NCI-H1930 (cell line): ENCODE measurements around the gene FREM1.
A peak's percentile ranks its signal among the peaks of the same experiment; 100 is the strongest.

Source experiments
- DNase-seq, 2 experiments: peaks; one replicate each; lab custom pipeline; 2025; lab: John Stamatoyannopoulos, UW

The FREM1 gene

DNA sequence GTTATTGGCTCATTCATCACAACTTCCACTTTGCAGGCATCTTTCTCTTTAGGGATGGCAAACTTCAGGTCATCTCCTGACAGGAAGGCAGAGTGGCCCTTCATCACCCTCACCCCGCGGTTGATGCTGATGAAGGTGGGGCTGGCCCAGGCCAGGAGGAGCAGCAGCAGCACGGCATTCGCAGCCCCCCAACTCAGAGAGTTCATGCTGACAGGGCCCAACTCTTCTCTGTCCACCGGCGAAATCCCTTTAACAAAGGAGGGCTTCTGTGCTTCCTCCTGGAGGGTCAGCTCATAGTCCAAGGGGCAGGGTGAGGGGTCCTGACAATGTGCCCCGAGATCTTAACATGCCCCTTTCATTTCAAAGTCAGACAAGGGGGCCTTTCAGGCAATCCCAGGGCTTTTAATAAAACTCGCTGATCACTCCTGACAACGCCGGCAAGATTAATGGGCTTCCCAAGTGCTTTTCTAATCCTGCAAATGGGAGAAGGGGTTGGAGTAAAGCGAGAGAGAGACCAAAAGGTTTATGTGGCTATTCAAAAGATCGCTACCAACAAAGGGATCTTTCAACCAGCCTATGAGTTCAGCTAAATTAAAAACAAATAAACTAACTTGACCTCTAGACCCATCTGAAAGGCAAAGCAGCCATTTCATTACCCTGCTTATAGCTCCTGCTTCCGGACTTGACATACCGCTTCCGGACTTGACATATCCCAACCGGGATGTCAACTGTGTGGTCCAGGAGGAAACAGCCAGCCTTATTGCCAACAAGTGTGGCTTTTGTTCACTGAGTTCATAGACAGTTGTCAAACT lies 41.2 kb downstream of the FREM1 start:
- DNase-seq: no peak

DNA sequence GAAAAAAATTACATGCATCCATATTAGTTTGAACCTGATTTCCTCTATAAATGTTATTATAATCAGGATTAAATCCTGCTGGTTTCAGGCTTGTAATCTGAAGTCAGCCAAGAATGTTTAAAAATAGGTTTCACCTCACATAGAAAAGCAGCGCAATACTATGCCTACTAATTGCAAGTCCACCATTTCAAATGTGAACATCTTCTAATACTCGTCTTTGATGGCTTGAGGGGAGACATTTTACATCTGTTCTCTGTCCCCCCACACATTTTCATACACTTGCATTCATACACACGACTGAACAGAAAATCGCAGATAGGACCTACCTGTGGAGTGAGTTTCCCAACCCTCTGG lies 41.8 kb downstream of the FREM1 start:
- no peak for DNase-seq

DNA sequence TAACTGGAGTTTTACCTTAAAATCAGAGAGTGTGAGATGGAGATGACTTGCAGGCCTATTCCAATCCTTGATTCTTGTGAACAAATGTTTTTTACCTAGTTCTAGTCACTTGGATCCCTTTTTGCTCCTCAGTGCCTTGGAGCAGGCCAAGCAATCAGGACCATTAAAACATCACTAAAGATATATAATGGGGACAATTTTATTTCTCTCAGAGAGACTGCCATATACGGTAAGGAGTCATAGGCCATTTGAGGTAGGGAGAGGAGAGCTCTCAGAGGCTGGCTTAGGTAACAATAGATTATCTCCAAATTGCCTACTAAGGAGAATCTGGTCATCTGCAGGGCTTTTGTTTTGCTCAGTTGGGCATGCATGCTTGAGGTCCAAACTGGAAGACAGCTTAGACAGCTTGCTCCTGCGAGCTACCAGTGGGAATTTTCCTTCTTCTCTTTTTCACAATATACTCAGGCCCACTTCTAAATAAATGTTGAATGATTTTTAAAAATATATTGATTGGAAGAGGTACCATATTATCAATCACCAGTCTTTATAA lies 44.0 kb downstream of the FREM1 start:
- DNase-seq: no peak

DNA sequence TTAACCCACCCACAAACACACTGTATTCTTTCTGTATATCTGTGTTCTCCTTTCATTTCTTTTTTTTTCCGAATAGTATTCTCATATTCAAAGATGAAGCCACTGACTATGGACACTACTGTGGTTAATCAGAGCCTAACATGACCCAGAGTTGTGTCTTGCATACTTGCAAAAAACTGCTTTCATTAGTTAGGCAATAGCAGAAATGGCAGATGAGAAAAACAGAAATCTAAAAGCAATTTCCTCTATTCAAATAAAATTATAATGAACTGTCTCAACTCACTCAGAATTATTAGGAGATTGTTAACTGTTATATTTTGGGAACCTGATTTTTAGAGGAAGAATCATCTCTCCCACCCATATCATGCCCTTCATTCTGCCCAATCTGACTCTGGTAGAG lies 45.9 kb downstream of the FREM1 start:
- DNase-seq: no peak

DNA sequence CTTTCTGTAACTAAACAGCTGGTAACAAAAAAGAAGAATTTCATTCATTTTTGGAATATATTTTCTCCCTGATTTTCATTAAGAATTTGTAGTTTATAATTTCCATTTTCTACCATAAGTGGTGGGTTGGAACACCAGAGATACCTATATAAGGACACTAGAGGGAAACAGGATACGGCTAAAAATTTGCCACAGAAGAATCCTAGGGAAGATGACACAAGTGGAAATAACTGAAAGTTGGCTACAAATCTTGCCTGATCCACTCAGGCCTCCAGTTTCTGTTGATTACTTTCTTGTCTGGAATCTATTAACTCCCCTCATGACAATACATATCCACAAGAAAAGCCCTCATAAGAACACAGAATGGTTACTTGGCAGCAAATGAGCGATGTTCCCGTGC lies 46.8 kb downstream of the FREM1 start:
- no peak for DNase-seq

DNA sequence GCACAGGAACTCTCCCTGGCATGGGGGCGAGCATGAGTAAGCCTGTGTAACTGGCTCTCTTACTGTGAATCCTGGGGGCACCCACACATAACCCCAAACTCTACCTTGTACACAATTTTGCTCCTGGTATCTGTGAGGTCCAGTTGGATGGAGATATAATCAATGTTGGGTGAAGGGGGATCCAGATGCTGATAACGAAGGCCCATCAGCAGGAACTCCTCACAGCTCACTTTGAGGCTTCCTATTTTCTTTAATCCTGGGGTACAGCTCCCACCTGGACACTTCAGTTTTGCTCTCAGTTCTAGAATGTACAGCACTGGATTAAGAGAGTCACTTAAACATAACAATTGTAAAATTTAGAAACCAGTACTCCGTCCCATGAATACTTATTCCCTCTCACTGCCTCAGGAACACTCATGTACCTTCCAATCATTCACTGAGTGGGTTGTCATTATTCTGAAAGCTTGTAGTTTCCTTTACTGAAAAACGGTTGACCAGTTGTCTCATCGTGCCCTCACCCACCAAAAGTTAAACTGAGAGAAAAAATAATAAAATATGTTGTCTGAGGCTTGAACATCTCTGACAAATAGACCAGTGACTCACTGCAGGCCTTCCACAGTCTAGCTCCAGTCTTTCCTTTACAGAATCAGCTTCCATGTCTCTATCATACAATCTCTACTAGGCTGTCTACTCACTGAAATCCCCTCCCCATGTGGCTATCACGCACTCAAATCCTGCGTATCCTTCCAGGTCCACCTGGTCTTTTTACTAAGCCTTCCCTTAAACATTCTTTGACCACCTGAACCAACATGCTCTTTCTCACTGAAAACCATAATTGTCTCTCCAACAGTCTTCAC lies 52.6 kb downstream of the FREM1 start:
- no peak for DNase-seq

DNA sequence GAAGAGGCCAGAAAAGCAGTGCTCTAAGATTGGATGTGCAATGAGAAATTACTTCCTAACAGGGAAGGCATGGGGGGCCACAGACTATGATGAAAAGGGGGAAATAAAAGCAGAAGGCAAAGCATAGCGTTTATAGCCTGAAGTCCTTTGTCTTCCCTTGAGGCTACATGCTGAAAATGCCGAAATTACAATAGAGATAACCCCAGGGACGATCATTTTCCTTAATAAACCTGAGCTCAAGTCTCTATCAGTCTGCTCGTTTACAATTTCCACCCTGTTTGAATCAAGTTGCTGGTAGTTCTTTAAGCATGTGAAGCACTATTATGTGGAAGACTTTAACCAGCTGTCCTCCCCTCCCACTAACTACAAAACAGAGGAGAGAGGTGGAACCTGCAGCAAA lies 60.4 kb downstream of the FREM1 start:
- no peak for DNase-seq

DNA sequence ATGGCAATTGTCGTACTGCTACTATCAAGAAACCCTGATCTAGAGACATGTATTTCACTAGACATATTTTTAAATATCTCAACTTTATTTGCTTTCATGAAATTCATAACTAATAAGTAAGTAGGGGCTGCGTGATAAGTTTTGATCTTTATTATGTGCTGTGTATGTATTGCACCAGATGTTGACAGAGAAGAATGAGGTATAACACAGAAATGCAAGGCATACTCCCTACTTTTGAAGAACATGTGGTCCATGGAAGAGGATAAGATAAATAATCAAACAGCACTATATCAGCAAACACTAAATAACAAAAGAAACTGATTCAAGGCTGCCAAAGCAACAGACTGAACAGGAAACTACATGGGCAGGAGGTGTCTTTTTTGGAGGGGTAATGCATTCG lies 60.9 kb downstream of the FREM1 start:
- DNase-seq: no peak

DNA sequence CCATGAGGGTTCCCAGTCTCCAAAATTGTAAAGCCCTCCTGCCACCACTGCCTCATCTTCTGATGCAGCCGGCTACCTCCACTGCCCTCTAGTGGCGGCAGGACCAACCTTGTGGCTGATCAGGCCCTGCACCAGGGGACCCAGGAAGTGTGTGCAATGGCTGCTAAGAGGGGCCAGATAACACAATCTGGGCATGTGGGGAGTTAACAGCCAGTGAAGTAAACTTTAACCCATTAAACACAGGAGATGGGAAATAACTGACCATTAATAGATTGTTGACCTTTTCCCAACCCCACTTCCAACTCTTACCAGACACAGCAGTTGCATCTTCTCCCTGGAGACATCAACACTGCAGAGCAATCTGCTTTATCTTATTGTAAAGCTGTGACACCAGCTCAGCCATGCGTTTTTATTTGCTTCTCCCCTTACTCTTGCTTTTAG lies 63.3 kb downstream of the FREM1 start:
- peak; percentile 41 to 42 for DNase-seq

DNA sequence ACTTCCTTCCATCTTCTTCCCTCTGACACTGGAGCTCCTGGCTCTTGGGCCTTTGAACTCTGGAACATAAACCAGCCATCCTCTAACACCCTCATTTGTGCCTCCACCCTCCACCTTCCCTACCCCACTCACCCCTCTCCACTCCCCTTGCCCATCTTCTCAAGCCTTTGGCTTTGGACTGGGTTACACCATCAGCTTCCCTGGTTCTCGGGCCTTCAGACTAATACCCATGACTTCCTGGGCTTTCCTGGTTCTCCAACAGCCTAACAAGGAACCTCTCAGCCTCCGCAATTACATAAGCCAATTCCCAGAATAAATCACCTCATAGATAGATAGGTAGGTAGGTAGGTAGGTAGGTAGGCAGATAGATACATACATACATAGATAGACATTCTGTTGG lies 67.1 kb downstream of the FREM1 start:
- no peak for DNase-seq

DNA sequence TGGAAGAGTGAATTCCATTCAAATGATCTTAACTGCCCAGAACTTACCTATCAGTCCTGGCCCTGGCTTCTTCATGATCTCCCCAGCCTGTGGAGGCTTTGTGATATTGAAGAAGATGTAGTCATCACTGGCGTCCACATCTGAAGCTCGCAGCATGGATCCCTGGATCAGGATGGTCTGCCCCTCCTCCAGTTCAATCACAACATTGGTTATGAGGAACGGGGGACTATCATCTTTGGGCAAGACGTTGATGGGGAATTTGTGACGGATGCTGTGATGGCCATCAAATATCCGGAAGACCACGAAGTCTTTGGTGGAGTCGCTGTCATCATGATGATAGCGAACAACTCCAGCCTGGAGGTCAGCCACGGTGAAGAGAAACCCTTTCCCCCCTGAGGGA lies 68.0 kb downstream of the FREM1 start:
- DNase-seq: no peak

DNA sequence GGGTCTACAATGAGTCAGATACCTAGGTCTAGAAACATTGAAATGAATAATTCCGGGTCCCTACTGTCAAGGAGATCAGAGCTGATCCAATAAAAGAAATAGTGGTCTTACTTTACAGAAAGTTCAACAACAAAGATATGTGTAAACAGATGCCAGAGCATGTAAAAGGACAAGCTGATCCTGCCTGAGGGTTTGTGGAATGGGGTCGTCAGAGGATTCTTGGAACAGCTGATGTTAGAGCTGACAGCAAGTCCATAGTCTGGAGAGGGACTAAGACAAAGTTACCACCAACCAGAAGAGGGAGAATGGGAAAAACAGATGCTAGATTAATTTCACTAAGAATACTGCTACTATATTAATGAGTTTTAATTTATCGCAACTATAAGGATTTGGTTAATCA lies 71.5 kb downstream of the FREM1 start:
- DNase-seq: no peak

DNA sequence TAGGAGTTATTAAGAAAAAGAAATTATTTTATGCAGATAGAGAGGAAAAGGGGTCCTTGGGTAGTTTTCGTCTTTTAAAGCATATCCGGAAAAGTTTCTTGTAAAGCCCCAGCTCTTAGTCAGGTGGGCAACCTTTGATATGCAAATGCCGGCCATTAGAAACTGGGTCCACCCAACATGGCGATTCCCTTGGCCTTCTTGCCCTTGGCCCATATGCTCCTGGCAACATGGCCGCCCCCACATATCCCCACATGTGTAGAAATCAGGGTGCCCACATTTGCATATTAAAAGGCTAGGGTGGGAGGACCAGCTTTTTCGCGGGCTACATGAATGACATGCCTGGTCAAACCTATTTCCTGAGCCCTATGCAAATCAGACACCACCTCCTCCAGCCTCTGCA lies 73.3 kb downstream of the FREM1 start:
- no peak for DNase-seq

DNA sequence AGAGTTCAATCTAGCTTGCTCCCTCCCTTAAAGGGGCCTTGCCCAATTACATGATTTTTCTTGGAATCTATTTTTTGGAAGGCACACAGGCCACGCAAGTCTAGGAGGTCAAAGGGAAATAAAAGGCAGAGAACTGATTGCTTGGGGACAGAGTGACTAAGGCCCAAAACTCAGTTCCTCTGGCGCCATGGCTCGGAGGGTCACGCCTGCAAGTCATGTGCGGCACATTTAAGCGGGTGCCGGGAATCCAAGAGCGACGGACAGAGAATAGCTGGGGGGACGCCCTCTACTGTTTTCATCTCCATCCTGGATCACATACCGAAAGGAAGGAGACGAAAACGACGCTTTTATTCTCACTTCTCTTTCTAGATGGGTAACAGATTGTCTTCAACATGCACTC lies 78.6 kb downstream of the FREM1 start:
- DNase-seq: no peak

DNA sequence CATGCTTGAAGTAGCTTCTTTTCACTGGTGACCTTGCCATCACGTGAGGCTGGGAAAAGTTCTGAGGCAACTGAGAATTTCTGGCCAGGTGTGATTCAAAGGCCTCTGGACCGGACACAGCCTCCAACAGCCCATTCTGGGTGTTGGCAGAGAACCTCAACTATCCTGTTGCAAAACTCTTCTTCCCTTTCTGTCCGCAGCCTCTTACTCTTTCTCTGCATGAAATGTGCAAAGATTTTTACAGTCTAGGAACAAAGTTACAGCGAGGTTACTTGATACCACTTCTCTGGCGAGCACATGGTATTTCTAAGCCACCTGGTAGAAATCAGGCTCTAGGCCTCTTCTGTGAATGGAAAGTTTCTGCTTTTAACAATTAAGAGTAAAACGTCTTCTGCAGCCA lies 79.2 kb downstream of the FREM1 start:
- DNase-seq: no peak

DNA sequence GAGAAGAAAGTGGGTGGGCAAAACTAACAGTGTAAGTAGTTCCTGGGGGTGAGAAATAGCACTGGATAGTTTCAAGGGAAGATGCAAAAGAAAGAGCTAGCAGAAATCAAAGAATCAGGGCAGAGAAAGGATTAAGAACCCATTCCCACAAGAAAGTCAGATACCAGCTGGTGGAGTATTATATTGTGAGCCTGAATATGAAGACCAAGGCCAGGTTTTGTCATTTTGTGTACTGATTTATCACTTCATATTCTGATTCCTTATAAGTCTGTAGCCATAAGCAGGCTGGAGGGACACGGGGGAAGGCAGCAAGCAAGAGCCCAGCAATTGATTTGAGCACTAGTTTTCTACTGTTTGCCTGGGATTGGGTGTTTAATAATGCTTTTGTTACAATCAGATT lies 80.2 kb downstream of the FREM1 start:
- DNase-seq: no peak

DNA sequence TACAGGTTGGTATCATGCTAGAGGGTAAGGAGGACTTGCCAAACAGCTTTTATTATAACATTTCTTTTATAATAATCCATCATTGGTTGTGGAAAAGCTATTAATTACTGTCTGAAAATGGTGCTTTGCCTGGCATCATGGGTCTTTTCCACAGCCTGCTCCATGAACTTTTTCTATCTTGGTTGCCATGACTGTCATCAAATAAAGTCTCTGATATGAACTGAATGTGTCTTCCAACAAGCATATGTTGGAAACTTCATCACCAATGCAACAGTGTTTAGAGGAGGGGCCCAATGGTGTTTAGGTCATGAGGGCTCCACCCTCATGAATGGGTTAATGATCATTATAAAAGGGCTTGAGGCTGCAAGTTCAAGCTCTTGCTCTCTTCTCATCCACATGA lies 81.0 kb downstream of the FREM1 start:
- DNase-seq: no peak

DNA sequence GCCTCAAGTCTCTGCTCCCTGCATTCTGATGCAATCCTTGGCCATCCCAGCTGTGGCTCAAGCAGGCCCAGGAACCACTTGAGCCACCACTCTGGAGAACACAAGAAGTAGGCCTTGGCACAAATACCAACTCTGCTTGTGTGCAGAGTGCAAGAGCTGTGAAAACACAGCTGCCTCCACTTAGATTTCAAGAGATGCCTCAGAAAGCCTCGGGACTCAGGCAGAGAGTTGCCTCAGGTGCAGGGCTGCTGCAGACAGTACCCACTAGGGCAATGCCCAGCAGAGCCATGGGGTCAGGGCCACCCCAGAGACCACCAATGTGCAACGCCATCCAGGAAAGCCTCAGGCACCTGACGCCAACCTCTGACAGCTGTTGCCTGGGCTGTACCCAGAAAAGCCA lies 82.4 kb downstream of the FREM1 start:
- DNase-seq: no peak

DNA sequence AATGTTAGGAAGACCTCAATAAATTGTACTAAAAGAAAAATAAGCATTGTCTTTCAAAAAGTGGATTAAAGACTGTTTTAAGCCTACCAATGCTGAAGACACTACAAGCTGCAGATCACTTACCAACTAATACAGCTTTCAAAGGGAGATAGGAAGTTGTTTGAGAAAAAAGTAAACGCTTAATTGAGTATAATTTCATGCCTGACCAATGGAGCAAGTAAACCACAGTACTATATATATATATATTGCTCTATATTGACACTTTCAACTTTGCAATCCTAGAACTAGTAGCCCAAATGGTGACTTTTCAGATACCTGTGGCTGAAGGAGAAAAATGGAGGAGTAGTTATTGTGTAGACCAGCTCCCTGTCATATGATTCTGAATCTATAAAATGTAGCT lies 85.7 kb downstream of the FREM1 start:
- no peak for DNase-seq

DNA sequence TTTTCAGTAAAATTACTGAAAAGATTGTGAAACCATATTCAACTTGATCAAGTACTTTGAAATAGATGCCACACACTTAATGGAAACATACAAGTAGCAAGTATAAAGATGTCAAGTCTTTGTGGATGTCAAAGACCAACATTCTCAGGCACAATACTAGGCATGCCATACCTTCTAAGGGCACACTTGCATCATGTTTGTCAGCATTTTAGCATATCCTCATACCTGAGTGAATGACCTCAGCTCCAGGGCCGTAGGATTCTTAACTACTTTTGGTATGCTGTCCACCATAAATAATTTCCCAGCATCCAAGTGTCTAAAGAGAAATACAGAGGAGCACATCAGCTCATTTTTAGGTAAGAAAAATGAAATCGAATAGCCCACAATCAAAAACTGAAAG lies 86.4 kb downstream of the FREM1 start:
- DNase-seq: no peak

DNA sequence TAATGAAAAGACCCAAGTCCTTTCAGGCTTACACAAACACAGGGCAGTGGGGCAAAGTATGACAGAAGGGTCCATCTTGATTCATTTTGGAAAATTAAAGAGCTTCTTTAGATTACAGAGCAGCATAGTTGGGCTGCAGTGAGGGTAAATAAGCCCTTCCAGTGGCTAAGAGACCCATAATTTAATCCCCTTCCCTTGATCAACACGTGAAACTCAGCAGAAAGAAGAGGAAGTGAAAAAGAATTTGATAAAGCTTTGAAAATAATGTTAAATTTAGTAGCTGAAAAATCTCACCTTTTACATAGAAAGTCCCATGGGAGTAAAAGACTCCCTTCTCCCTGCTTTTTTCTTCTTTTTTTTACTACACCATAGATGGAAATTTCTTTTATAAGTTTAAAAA lies 87.6 kb downstream of the FREM1 start:
- DNase-seq: no peak

DNA sequence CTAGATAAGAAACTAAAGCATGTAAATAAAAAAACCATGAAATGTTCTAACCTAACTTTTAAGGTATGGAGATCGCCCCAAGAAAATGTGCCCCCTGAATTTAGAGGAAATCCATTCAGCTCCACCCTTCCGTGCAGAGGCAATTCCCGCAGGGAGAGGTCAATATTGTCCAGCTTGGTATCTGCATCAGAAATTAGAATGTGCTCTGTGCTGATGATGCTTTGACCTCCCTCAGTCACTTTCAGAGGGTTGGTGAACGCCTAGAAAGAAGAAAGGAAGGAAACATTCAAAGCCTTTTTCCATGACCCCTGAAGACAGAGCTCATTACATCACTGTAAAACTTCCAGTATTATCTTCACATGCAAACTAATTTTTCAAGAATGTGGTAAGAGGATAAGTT lies 91.0 kb downstream of the FREM1 start:
- no peak for DNase-seq

DNA sequence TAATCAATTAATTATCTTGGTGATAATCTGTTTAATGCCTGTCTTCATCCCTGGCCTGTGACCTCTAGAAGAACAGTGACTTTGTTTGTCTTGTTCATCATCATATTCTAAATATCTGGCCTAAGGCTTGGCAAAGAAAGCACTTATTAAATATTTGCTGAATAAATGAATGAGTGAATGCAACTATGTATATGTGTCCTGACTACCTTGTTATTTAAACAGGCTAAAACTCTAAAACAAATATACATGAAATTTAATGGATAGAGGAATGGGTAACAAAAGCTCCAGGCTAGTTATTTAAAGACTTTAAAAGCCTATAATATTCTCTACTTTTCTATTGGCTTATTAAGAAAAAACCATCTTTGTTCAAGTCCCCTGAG lies 96.0 kb downstream of the FREM1 start:
- DNase-seq: no peak
